HG03469 (cell line): ENCODE results near the gene STRN.

Experiments used
- ATAC-seq: cut with Tn5 transposase; IDR thresholded peaks from one replicate; pipeline ENCODE4 v1.9.1; 2021; ENCODE audit warnings: mild to moderate bottlenecking, moderate library complexity, moderate number of reproducible peaks; ENCODE audit not compliant: unreplicated experiment

STRN gene

GRCh38 chr2:36798724-36799123, 167.6 kb downstream of the STRN start:
- ATAC-seq, result no peak

GRCh38 chr2:36797324-36798070, 168.8 kb downstream of the STRN start:
- ATAC-seq, result no peak
